ENCODE results near the gene ANKIB1. TPM values are rescaled to one million over a fixed set of nuclear protein-coding genes. Genes with fewer than 3 reads are reported as not detected.

Gene ANKIB1
- total and polyA plus RNA-seq, 9 of the 15 experiments (the other 6 are each of a cell fraction or from before 2014, with no cell fraction given) = 5.9 to 25.2 (median 16.1) TPM

DNA sequence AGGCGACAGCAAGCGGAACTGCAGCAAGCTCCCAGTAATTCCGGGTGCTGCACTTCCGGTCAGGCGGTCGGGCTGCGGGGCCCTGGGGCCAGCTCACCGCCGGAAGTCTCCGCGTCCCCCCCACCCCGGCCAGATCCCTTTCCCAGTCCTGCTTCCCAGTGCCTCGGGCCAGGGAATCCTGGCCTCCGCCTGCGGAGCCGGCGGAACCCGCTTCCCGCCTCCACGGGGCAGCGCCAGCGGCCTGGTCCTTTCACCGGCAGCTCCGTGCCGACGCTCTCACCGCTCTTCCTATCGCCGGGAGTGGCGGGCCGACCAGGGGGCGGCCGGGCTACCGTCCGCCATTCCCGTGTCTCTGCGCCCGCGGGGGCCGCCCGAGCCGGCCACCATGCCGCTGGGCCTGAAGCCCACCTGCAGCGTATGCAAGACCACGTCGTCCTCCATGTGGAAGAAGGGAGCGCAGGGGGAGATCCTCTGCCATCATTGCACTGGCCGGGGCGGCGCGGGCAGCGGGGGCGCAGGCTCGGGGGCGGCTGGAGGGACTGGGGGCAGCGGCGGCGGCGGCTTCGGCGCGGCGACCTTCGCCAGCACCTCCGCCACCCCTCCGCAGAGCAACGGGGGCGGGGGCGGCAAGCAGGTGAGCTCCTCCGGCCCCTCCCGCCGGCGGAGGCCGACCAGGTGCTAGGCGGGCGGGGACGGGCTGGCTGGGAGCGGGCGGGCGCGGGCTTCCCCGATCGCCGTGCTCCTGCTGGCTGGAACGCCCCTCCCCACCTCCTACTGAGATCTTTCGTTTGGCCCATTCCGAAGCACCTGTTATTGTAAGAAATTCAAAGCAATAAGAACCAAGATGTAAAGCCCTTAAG, 201.8 kb downstream of the ANKIB1 start, which contains the start of gene GATAD1 (continued):
- TF ChIP-seq DPF2 (IDR thresholded peaks at IDR 0.05) (0 out of 2 replicates have a peak, but pooled peaks have one; percentile 34), CHD1 (IDR thresholded peaks at IDR 0.05; ENCODE audit: low read length) (peak; percentile 41), CBX5 (IDR thresholded peaks at IDR 0.05; ENCODE audit: borderline replicate concordance, low read depth) (peak; percentile 66), TCF7L2 (IDR thresholded peaks at IDR 0.05; ENCODE audit: low read depth, low read length) (no peak), ZBTB1 (CRISPR knock-in tag; IDR thresholded peaks at IDR 0.05; ENCODE audit: borderline replicate concordance, low read depth) (peak; percentile 59; the same call in 1 of the 2 replicates), PHF20 (IDR thresholded peaks at IDR 0.05; ENCODE audit: partially characterized antibody) (peak; percentile 79), ZFP1 (CRISPR knock-in tag; IDR thresholded peaks at IDR 0.05) (no peak), ZNF589 (CRISPR knock-in tag; IDR thresholded peaks at IDR 0.05; ENCODE audit: low read depth) (no peak), CHD2 (IDR thresholded peaks at IDR 0.05; ENCODE audit: low read depth, low read length) (0 out of 2 replicates have a peak, but pooled peaks have one; percentile 26), GTF2F1 (IDR thresholded peaks at IDR 0.05; ENCODE audit: low read depth, low read length) (no peak), NFXL1 (CRISPR knock-in tag; IDR thresholded peaks at IDR 0.05) (no peak), NFRKB (IDR thresholded peaks at IDR 0.05; ENCODE audit: low read depth) (peak; percentile 84), ZFX (CRISPR knock-in tag; IDR thresholded peaks at IDR 0.05) (peak; percentile 96), ZZZ3 (IDR thresholded peaks at IDR 0.05) (no peak), PHF8 (IDR thresholded peaks at IDR 0.05; ENCODE audit: borderline replicate concordance, low read length) (peak; percentile 92; the same call in 1 of the 2 replicates), HMG20A (CRISPR knock-in tag; conservative IDR thresholded peaks at IDR 0.05) (no peak), POLR2AphosphoS5 (IDR thresholded peaks at IDR 0.05; ENCODE audit: control insufficient read depth, insufficient read depth, low read depth, low read length) (peak; percentile 87)
- TF ChIP-seq, protein P1, sequence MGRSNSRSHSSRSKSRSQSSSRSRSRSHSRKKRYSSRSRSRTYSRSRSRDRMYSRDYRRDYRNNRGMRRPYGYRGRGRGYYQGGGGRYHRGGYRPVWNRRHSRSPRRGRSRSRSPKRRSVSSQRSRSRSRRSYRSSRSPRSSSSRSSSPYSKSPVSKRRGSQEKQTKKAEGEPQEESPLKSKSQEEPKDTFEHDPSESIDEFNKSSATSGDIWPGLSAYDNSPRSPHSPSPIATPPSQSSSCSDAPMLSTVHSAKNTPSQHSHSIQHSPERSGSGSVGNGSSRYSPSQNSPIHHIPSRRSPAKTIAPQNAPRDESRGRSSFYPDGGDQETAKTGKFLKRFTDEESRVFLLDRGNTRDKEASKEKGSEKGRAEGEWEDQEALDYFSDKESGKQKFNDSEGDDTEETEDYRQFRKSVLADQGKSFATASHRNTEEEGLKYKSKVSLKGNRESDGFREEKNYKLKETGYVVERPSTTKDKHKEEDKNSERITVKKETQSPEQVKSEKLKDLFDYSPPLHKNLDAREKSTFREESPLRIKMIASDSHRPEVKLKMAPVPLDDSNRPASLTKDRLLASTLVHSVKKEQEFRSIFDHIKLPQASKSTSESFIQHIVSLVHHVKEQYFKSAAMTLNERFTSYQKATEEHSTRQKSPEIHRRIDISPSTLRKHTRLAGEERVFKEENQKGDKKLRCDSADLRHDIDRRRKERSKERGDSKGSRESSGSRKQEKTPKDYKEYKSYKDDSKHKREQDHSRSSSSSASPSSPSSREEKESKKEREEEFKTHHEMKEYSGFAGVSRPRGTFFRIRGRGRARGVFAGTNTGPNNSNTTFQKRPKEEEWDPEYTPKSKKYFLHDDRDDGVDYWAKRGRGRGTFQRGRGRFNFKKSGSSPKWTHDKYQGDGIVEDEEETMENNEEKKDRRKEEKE (IDR thresholded peaks at IDR 0.05; ENCODE audit: borderline replicate concordance in 1 of 2, control insufficient read depth in 1 of 2, low read depth in 2 of 2, low read length in 1 of 2) = peak in 1 of 2 experiments; percentile 65; a peak in 1 of 4 replicates
- TF ChIP-seq, protein P2, sequence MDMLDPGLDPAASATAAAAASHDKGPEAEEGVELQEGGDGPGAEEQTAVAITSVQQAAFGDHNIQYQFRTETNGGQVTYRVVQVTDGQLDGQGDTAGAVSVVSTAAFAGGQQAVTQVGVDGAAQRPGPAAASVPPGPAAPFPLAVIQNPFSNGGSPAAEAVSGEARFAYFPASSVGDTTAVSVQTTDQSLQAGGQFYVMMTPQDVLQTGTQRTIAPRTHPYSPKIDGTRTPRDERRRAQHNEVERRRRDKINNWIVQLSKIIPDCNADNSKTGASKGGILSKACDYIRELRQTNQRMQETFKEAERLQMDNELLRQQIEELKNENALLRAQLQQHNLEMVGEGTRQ (CRISPR knock-in tag; IDR thresholded peaks at IDR 0.05) = peak; percentile 67; the same call in 1 of the 2 replicates
- TF ChIP-seq, protein P3, sequence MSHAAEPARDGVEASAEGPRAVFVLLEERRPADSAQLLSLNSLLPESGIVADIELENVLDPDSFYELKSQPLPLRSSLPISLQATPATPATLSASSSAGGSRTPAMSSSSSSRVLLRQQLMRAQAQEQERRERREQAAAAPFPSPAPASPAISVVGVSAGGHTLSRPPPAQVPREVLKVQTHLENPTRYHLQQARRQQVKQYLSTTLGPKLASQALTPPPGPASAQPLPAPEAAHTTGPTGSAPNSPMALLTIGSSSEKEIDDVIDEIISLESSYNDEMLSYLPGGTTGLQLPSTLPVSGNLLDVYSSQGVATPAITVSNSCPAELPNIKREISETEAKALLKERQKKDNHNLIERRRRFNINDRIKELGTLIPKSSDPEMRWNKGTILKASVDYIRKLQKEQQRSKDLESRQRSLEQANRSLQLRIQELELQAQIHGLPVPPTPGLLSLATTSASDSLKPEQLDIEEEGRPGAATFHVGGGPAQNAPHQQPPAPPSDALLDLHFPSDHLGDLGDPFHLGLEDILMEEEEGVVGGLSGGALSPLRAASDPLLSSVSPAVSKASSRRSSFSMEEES (CRISPR knock-in tag; IDR thresholded peaks at IDR 0.05) = peak; percentile 28; the same call in 1 of the 2 replicates
- TF ChIP-seq, protein P4, sequence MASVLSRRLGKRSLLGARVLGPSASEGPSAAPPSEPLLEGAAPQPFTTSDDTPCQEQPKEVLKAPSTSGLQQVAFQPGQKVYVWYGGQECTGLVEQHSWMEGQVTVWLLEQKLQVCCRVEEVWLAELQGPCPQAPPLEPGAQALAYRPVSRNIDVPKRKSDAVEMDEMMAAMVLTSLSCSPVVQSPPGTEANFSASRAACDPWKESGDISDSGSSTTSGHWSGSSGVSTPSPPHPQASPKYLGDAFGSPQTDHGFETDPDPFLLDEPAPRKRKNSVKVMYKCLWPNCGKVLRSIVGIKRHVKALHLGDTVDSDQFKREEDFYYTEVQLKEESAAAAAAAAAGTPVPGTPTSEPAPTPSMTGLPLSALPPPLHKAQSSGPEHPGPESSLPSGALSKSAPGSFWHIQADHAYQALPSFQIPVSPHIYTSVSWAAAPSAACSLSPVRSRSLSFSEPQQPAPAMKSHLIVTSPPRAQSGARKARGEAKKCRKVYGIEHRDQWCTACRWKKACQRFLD (CRISPR knock-in tag; IDR thresholded peaks at IDR 0.05) = peak; percentile 57; the same call in 1 of the 2 replicates

Data from K562 (cell line).